GM20431 (cell line): ENCODE data around the gene HCN1.
"Not testable (repeated sequence)": the region's sequence is repeated elsewhere in the genome, so short reads cannot be mapped to it uniquely, and the experiment has no call there.

ENCODE experiments used
- in situ Hi-C: fragments of 300-500 bp; cut with MseI, MboI; formaldehyde crosslinking; loops from one replicate; pipeline ENCODE4 v1.15.0; 2020; ENCODE audit warnings: low sequenced_read_pairs; ENCODE audit not compliant: unreplicated experiment

The HCN1 gene

GRCh38 chr5:45444856-45445255, 251.3 kb downstream of the HCN1 start:
- in situ Hi-C loops, result not testable (repeated sequence)

- in situ Hi-C loops, result no loop called here
Observed at GRCh38 chr5:45440466-45440865, 255.7 kb downstream of the HCN1 start.

DNA sequence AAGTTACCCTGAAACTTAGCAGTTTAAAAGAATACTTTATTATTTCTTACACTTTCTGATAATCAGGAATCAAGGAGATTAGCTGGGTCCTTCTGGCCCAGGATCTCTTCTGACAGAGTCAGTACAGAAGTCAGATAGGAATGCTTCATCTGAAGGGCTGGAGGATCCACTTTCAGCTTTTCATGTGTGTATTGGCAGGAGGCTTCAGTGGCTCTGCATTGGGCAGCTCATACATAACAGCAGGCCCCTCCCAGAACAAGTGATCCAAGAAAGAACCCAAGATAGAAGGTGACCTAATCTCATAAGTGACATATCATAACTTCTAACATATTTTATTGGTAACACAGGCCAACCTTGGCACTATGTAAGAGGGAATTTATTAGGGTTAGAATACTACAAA, 258.4 kb downstream of the HCN1 start:
- in situ Hi-C loops, result no loop called here

DNA sequence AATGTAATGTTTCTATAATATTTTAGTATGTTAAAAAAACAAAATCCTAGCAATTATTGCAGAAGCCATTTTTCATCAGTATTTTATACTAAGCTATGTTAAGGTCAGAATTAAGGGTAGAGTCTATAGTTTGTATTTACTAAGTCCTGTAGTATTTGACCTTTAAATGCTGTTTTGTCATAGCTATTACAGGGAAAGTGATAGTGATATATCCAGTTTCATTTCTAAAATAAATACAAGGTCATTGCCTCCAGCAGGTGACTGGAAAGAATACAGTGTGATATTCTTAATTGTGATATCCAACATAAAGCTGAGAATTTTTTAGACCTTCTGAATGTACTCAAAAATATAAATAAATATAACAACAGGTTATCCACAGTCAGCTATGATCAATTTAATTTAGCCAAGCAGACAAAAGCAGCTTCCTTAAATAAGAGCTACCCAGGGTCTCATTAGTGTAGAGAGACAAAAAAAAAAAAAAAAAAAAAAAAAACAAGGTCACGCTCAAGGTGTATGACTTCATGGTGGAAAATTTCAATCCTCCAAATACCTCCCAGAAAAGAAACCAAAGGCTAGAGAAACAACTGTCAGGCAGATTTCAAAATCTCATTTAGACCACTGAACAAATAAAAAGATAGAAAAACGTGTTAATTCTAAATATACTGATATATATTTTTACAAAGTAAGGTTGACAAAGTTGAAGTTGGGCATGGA, 278.7 kb downstream of the HCN1 start:
- in situ Hi-C loops, result no loop called here

- in situ Hi-C loops, result no loop called here
Observed at GRCh38 chr5:45414620-45415573, 281.3 kb downstream of the HCN1 start.

- in situ Hi-C loops, result no loop called here
Observed at GRCh38 chr5:45411971-45412612, 284.1 kb downstream of the HCN1 start.

DNA sequence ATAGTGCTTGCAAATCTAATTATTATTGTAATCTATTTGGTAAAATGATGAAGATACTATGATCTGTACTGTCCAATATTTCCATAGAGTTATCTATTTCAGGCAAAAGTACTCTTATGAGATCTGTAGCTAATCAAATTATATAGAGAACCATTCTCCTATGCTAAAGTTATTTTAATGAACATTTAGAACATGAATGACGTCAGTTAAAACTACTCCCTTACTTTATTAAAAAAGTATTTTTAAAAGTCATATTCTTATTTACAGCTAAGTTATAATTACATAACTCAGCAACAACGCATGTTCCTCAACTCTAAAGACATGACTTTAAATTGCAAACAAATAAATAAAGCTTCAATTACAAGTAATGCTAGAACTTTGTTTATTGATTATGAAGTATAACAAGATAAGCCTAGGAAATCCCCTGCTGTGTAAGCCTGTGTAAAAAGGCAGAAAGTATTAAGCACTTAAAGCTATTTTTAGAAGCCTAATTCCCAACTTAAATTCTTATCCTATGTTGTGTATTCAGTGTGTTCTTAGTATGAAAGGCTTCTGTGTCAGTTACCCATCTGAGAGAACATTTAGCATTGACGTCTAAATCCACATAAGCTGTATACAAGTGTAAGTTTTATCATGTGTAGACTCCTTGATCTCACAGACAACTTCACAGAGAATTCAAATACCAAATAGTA, 285.7 kb downstream of the HCN1 start:
- in situ Hi-C loops, result no loop called here

GRCh38 chr5:45408067-45408466, 288.1 kb downstream of the HCN1 start:
- in situ Hi-C loops, result no loop called here

DNA sequence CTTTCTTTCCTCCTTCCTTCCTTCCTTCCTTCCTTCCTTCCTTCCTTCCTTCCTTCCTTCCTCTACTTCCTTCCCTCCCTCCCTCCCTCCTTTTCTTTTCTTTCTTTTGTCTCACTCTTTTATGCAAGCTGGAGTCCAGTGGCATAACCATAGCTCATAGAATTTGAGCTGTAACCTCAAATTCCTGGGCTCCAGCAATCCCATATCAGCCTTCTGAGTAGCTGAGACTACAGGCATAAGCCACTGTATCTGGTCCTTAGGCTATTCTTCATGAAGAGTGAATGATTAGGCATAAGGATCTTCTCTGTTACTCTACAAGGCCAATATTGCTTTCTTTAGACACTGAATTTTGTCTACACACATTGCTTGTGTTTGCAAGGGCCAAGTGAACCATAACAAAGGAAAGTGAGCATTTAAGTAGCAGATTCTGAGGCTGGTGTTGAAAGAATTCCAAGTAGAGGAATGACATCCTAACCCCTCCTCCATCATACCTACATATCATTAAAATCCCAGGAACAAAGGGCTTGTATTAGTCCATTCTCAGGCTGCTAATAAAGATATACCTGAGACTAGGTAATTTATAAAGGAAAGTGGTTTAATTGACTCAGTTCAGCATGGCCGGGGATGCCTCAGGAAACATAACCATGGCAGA, 293.2 kb downstream of the HCN1 start:
- in situ Hi-C loops, result no loop called here

GRCh38 chr5:45399041-45399440, 297.1 kb downstream of the HCN1 start:
- in situ Hi-C loops, result no loop called here

GRCh38 chr5:45385321-45386058, 310.7 kb downstream of the HCN1 start:
- in situ Hi-C loops, result no loop called here

DNA sequence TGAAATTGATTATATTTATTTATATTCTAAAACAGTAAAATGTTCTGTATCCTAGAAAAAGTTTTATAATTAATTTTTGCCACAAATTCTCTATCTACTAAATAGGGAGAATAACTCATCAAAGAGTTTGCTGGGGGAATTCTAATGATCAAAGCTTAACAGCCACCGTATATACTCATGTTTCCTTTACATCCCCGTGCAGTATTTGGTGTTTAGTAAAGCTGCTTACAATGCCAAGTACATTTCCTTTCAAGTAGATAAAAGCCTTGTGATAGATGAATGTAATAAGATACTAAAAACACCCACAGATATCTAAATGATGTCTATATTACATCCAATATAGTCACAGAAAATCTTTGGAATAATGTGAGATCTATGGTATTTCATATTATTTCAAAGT, 312.2 kb downstream of the HCN1 start:
- in situ Hi-C loops, result no loop called here

GRCh38 chr5:45382583-45382982, 313.6 kb downstream of the HCN1 start:
- in situ Hi-C loops, result no loop called here

GRCh38 chr5:45376417-45376816, 319.8 kb downstream of the HCN1 start:
- in situ Hi-C loops, result no loop called here

- in situ Hi-C loops, result no loop called here
Observed at GRCh38 chr5:45372629-45373028, 323.6 kb downstream of the HCN1 start.

DNA sequence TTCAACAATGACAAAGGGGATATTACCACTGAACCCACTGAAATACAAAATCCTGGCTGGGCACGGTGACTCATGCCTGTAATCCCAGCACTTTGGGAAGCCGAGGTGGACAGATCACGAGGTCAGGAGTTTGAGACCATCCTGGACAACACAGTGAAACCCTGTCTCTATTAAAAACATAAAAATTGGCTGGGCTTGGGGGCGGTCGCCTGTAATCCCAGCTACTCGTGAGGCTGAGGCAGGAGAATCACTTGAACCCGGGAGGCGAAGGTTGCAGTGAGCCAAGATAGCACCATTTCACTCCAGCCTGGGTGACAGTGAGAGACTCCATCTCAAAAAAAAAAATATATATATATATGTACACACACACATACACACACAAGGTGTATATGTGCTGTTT, 324.8 kb downstream of the HCN1 start:
- in situ Hi-C loops, result not testable (repeated sequence)

DNA sequence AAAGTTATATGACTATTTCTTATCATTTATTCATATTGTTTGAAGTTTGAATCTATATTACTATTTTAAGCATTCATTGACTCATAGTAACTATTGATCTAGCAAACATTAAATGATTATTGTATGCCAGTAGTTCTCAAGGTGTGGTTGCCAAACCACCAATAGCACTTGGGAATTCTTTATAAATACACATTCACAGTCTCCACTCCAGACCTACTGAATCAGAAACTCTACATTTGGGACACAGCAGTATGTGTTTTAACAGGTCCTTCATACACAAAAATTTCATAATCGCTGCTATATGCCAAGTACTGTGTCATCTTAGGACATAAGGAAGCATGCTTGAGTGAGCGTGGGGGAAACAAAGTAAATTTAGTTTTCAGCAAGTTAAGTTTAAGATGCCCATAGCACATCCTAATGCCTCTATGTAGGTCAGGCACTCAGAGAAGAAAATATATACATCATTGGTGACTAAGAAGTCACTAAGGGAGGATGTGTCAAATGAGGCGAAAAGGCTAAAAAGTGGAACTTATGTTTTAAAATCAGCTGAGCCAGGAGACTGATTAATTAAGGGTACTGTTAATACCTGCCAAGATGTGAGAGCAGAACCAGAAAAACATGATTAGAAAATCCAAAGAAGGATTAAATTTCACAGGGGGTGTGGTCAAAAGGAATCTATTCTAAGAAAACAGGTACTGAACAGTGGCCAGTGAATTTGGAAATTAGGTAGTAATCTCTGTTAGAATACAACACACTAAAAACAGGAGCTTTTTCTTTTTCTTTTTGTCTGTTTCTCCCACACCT, 340.8 kb downstream of the HCN1 start:
- in situ Hi-C loops, result no loop called here

DNA sequence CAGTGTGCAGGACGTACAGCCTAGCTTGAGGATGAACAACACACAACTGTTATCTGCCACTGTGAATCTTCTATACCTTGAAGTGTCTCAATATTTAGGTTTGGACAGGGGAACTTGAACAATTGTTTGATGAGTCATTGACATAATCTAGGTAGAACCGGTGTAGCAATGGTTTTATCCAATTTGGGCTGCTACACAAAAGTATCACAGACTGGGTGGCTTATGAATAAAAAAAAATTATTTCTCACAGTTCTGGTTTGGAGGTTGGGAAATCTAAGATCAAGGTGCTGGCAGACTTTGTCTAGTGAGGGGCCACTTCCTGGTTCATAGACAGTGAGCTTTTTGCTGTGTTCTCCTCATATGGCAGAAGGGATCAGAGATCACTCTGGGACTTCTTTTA, 359.7 kb downstream of the HCN1 start:
- in situ Hi-C loops, result no loop called here
